Hepatocyte (in vitro differentiated cells): ENCODE results near the gene GLCCI1. TPM values are rescaled to one million over a fixed set of nuclear protein-coding genes. Genes with fewer than 3 reads are reported as not detected.

Source experiments
- DNase-seq: peaks from one replicate; pipeline ENCODE4 v3.0.0-alpha.2; 2016; ENCODE audit warnings: low spot score
- H2AFZ ChIP-seq: fragments of 200-600 bp; sonication (generic); 2 replicates; pipeline ENCODE4 v1.6.0; 2016; ENCODE audit warnings: antibody characterized with exemption, mild to moderate bottlenecking
- H3K27ac ChIP-seq: fragments of 200-600 bp; sonication (generic); 2 replicates; pipeline ENCODE4 v1.5.1; 2016; ENCODE audit warnings: mild to moderate bottlenecking
- H3K27me3 ChIP-seq: fragments of 200-600 bp; sonication (generic); 2 replicates; pipeline ENCODE4 v1.6.1; 2016
- H3K36me3 ChIP-seq: fragments of 200-600 bp; sonication (generic); replicated peaks from 2 replicates; pipeline ENCODE4 v1.5.1; 2016; ENCODE audit warnings: low read depth; ENCODE audit not compliant: insufficient read depth
- H3K4me1 ChIP-seq: fragments of 200-600 bp; sonication (generic); 2 replicates; pipeline ENCODE4 v1.5.1; 2016; ENCODE audit warnings: mild to moderate bottlenecking, moderate library complexity; ENCODE audit not compliant: insufficient read depth
- H3K4me2 ChIP-seq: fragments of 200-600 bp; sonication (generic); 2 replicates; pipeline ENCODE4 v1.6.0; 2016
- H3K4me3 ChIP-seq: fragments of 200-600 bp; sonication (generic); 2 replicates; pipeline ENCODE4 v1.5.1; 2016; ENCODE audit warnings: mild to moderate bottlenecking
- H3K79me2 ChIP-seq: fragments of 200-600 bp; sonication (generic); 2 replicates; pipeline ENCODE4 v1.6.0; 2017; ENCODE audit warnings: mild to moderate bottlenecking
- H3K9me2 ChIP-seq: fragments of 200-600 bp; sonication (generic); replicated peaks from 2 replicates; pipeline ENCODE4 v1.6.0; 2017; ENCODE audit warnings: mild to moderate bottlenecking; ENCODE audit not compliant: insufficient read depth
- H3K9me3 ChIP-seq: fragments of 200-600 bp; sonication (generic); 2 replicates; pipeline ENCODE4 v1.5.1; 2016; ENCODE audit warnings: low read depth, mild to moderate bottlenecking
- H4K20me1 ChIP-seq: fragments of 200-600 bp; sonication (generic); 2 replicates; pipeline ENCODE4 v1.6.0; 2016; ENCODE audit warnings: mild to moderate bottlenecking; ENCODE audit not compliant: insufficient read depth, poor library complexity, severe bottlenecking
- EZH2 ChIP-seq: fragments of 200-600 bp; sonication (generic); IDR thresholded peaks from 2 replicates; pipeline ENCODE4 v1.6.1; 2016; ENCODE audit warnings: antibody characterized with exemption, mild to moderate bottlenecking, borderline replicate concordance
- EZH2phosphoT487 ChIP-seq: fragments of 200-600 bp; sonication (generic); IDR thresholded peaks from one replicate; pipeline ENCODE4 v1.6.1; 2018; ENCODE audit warnings: antibody characterized with exemption, mild to moderate bottlenecking, low read depth, moderate library complexity; ENCODE audit not compliant: unreplicated experiment, severe bottlenecking
- WGBS: methylation state at CpG from one replicate; pipeline ENCODE4 v1.1.6; 2016; ENCODE audit warnings: low lambda C conversion rate; ENCODE audit errors: missing lambda C conversion rate; 5-methylcytosine and 5-hydroxymethylcytosine counted together
- polyA plus RNA-seq: library from polyadenylated mRNA; unstranded; fragments of >200 nt; fragmentation: Nextera tagmentation; extraction: Ambion mirVana; gene quantifications from 2 replicates; pipeline ENCODE4 v1.2.1, GENCODE V29; 2016
- total RNA-seq: library from RNA; depleted of rRNA; stranded (reverse); fragments of >200 nt; gene quantifications from 2 replicates; pipeline ENCODE4 v1.2.3, GENCODE V29; 2014
- TF ChIP-seq, protein P1 (sequence below): fragments of 200-600 bp; sonication (generic); IDR thresholded peaks from 2 replicates; pipeline ENCODE4 v1.5.1; 2016; ENCODE audit warnings: antibody characterized with exemption, mild to moderate bottlenecking; ENCODE audit not compliant: poor library complexity

The GLCCI1 gene
- total and polyA plus RNA-seq, 2 experiments from 2014 or later = 15.7 to 21.4 TPM

DNA sequence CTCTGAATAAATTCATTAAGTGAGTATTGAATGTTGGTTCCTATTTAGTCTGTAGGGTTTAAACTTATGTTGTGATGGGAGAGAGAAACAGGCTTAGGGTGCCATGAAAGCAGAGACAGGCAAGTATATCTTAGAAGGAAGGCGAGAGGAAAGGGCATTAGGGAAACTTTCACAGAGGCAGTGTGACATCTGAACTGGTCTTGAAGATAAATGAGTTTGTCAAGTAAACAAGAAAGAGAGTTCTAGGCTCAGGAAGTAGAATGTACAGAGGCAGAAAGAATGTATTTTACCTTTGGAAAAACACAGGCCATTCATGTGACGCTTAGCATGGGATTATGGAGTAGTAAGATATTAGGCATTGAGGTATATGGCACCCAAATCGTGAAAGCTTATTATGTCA is 34.5 kb downstream of the GLCCI1 start:
- TF ChIP-seq EZH2phosphoT487 (no peak), EZH2 (no peak)
- TF ChIP-seq, protein P1, sequence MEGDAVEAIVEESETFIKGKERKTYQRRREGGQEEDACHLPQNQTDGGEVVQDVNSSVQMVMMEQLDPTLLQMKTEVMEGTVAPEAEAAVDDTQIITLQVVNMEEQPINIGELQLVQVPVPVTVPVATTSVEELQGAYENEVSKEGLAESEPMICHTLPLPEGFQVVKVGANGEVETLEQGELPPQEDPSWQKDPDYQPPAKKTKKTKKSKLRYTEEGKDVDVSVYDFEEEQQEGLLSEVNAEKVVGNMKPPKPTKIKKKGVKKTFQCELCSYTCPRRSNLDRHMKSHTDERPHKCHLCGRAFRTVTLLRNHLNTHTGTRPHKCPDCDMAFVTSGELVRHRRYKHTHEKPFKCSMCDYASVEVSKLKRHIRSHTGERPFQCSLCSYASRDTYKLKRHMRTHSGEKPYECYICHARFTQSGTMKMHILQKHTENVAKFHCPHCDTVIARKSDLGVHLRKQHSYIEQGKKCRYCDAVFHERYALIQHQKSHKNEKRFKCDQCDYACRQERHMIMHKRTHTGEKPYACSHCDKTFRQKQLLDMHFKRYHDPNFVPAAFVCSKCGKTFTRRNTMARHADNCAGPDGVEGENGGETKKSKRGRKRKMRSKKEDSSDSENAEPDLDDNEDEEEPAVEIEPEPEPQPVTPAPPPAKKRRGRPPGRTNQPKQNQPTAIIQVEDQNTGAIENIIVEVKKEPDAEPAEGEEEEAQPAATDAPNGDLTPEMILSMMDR = no peak
- H3K79me2 ChIP-seq = peaks cover 27% of the 10 kb centered on the region
- H4K20me1 ChIP-seq = no peaks in the 10 kb centered on the region
- H2AFZ ChIP-seq = no peak overlapping the region
- DNase-seq = no peak
- H3K9me2 ChIP-seq = no peaks in the 10 kb centered on the region
- H3K27ac ChIP-seq = no peak overlapping the region
- H3K36me3 ChIP-seq = no peaks in the 10 kb centered on the region
- no peaks in the 10 kb centered on the region for H3K9me3 ChIP-seq
- no peaks in the 10 kb centered on the region for H3K27me3 ChIP-seq
- no peak overlapping the region for H3K4me2 ChIP-seq
- no peak overlapping the region for H3K4me3 ChIP-seq
- WGBS = 66% methylated on average over 3 of the region's 3 CpGs
- no peaks in the 10 kb centered on the region for H3K4me1 ChIP-seq

DNA sequence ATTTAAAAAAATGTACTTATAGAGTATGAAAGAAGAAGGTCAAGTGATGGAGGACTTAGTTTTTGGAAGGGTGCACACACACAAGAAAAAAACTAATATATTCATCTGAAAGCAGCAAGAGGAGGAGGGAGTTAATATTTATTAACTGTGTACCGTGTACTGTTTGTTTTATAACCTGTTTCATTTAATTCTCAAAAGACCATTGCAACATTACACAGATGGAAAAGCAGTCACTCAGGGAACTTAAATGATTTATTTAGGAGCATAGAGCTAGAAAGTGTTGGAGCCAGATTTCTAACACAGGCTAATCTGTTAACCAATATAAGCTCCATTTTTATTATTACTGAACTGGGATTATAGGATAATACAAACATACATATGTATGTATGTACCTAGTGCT is 36.7 kb downstream of the GLCCI1 start:
- Histone ChIP-seq H3K27ac (no peak overlapping the region), H2AFZ (no peak overlapping the region), H3K4me1 (no peaks in the 10 kb centered on the region), H3K4me2 (no peak overlapping the region), H3K79me2 (peaks cover 6% of the 10 kb centered on the region), H3K9me2 (no peaks in the 10 kb centered on the region), H3K4me3 (no peak overlapping the region), H3K36me3 (no peaks in the 10 kb centered on the region), H3K27me3 (no peaks in the 10 kb centered on the region), H4K20me1 (no peaks in the 10 kb centered on the region), H3K9me3 (no peaks in the 10 kb centered on the region)
- no peak for DNase-seq
- TF ChIP-seq EZH2phosphoT487 (no peak), EZH2 (no peak)
- TF ChIP-seq, protein P1 = no peak
- WGBS = 97% methylated on average over 1 of the region's 1 CpG

DNA sequence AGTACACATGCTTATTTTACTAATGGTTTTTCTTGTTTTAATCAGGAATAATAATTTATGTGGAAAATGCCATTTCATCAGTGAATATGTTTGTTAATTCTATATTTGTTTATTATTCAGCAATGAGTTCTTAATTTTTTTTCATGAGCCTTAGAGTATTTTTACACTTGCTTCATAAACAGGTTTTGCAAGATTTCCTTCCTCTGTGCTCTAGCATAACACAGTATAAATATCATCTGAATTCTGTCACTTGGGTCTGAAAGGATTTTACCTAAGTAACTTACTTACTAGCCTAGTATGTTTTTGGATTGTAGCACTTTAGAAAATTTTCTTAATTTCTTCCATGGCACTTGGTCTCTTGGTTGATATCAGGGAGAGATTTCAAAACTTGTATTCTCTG is 45.8 kb downstream of the GLCCI1 start:
- Histone ChIP-seq H3K36me3 (no peaks in the 10 kb centered on the region), H3K4me2 (no peak overlapping the region), H3K79me2 (no peaks in the 10 kb centered on the region), H3K4me3 (no peak overlapping the region), H4K20me1 (no peaks in the 10 kb centered on the region), H3K27me3 (no peaks in the 10 kb centered on the region), H3K9me2 (no peaks in the 10 kb centered on the region), H3K4me1 (no peaks in the 10 kb centered on the region), H3K9me3 (no peaks in the 10 kb centered on the region), H3K27ac (no peak overlapping the region), H2AFZ (no peak overlapping the region)
- no peak for TF ChIP-seq EZH2
- TF ChIP-seq EZH2phosphoT487 = no peak
- TF ChIP-seq, protein P1 = no peak
- no peak for DNase-seq

DNA sequence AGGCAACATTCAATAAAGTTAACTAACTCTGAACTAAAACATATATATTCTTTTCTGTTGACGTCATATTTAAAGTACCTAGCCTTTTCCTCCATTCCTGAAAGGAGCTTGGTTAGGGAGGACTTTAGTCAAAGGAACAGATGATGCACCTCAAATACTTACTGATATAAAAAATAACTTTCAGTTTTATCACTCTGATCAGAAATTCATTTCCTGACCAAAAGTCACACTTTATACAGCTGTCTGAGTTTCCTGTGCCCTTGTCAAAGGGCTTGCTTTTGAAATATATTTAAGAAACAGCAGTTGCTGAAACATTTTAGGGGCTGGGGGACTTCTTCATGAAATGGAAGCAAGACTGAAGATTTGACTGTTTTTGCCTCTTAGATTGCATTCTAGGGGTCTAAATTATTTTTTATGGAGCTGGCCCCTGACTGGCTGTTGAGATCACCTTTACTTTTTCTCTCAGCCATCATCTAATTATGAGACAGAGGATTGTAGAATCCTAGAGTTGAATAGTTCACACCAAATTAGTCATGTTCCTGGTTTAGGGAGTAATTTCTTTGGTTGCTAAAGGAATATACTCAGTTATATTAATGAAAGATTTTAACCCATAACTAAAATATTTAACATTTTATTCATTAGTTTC is 46.6 kb downstream of the GLCCI1 start:
- no peaks in the 10 kb centered on the region for H3K36me3 ChIP-seq
- no peaks in the 10 kb centered on the region for H4K20me1 ChIP-seq
- H3K79me2 ChIP-seq = no peaks in the 10 kb centered on the region
- no peak overlapping the region for H3K27ac ChIP-seq
- H2AFZ ChIP-seq = no peak overlapping the region
- no peak for DNase-seq
- H3K4me1 ChIP-seq = no peaks in the 10 kb centered on the region
- no peaks in the 10 kb centered on the region for H3K9me2 ChIP-seq
- no peak overlapping the region for H3K4me2 ChIP-seq
- TF ChIP-seq, protein P1 = no peak
- TF ChIP-seq EZH2 = no peak
- TF ChIP-seq EZH2phosphoT487 = no peak
- 100% methylated on average over 1 of the region's 1 CpG for WGBS
- no peaks in the 10 kb centered on the region for H3K27me3 ChIP-seq
- H3K9me3 ChIP-seq = no peaks in the 10 kb centered on the region
- H3K4me3 ChIP-seq = no peak overlapping the region
